ENCODE results near the gene SGSH.

SGSH gene

GRCh38 chr17:80181431-80181830 lies 38.7 kb downstream of the SGSH start:
- DNase-seq: no peak

GRCh38 chr17:80180192-80180591 lies 39.9 kb downstream of the SGSH start:
- no peak for DNase-seq

GRCh38 chr17:80177986-80178595 lies 42.0 kb downstream of the SGSH start:
- no peak for DNase-seq

- DNase-seq: no peak
These were observed 43.4 kb downstream of the SGSH start for GRCh38 chr17:80176757-80177156.

GRCh38 chr17:80173916-80174315 lies 46.2 kb downstream of the SGSH start:
- no peak for DNase-seq

- DNase-seq: no peak
These were observed 47.0 kb downstream of the SGSH start for GRCh38 chr17:80173126-80173525.

GRCh38 chr17:80171681-80172080 lies 48.5 kb downstream of the SGSH start:
- no peak for DNase-seq

- no peak for DNase-seq
These were observed 50.2 kb downstream of the SGSH start, which contains the start of gene CARD14 for GRCh38 chr17:80169784-80170500. Gene CARD14, plus strand, starts transcription at chr17:80170030. Its CDS starts 11,409 bp downstream, at chr17:80181439.

- DNase-seq: no peak
These were observed 51.0 kb downstream of the SGSH start for GRCh38 chr17:80169107-80169506.

- no peak for DNase-seq
These were observed 51.8 kb downstream of the SGSH start for GRCh38 chr17:80168371-80168770.

GRCh38 chr17:80166446-80166845 lies 53.7 kb downstream of the SGSH start:
- DNase-seq: no peak

- no peak for DNase-seq
These were observed 55.9 kb downstream of the SGSH start for GRCh38 chr17:80164185-80164584.

GRCh38 chr17:80163336-80163735 lies 56.8 kb downstream of the SGSH start:
- no peak for DNase-seq

- no peak for DNase-seq
These were observed 59.6 kb downstream of the SGSH start for GRCh38 chr17:80160536-80160935.
